HepG2 (cell line): ENCODE results near the gene NOL12. TPM values are rescaled to one million over a fixed set of nuclear protein-coding genes. Genes with fewer than 3 reads are reported as not detected.

Experiments used
- ARNT2 ChIP-seq: sonication (generic); formaldehyde crosslinking; IDR thresholded peaks from 2 replicates; pipeline ENCODE4 v1.8.0; 2022; ENCODE audit warnings: mild to moderate bottlenecking, low read depth, missing genetic modification reagents, moderate library complexity
- CCAR2 ChIP-seq: fragments of 200-400 bp; formaldehyde crosslinking; optimal IDR thresholded peaks from 2 replicates; pipeline ENCODE3; 2018; ENCODE audit warnings: low read depth, mild to moderate bottlenecking, low read length, moderate library complexity
- GATA4 ChIP-seq: sonication (generic); IDR thresholded peaks from 2 replicates; pipeline ENCODE4 v1.6.1; 2016; ENCODE audit warnings: antibody characterized with exemption, low read depth, borderline replicate concordance
- NCOA2 ChIP-seq: sonication (generic); formaldehyde crosslinking; IDR thresholded peaks from 2 replicates; pipeline ENCODE4 v1.8.0; 2022; ENCODE audit warnings: inconsistent platforms
- SP2 ChIP-seq: sonication (generic); formaldehyde crosslinking; IDR thresholded peaks from 2 replicates; pipeline ENCODE4 v1.5.1; 2020; ENCODE audit warnings: mild to moderate bottlenecking, missing genetic modification reagents
- TBX3 ChIP-seq: fragments of 450-650 bp; IDR thresholded peaks from 2 replicates; pipeline ENCODE4 v1.6.1; 2017; ENCODE audit warnings: antibody characterized with exemption, mild to moderate bottlenecking, inconsistent platforms, borderline replicate concordance
- ZBTB42 ChIP-seq: sonication (generic); formaldehyde crosslinking; IDR thresholded peaks from 2 replicates; pipeline ENCODE4 v1.5.0; 2020; ENCODE audit warnings: mild to moderate bottlenecking, missing genetic modification reagents
- ZBTB7B ChIP-seq: sonication (generic); formaldehyde crosslinking; IDR thresholded peaks from 2 replicates; pipeline ENCODE4 v1.4.0; 2020; ENCODE audit warnings: missing genetic modification reagents
- ZFP36L1 ChIP-seq: sonication (generic); formaldehyde crosslinking; IDR thresholded peaks from 2 replicates; pipeline ENCODE4 v1.8.0; 2022; ENCODE audit warnings: mild to moderate bottlenecking, missing genetic modification reagents, moderate library complexity
- ZNF230 ChIP-seq: sonication (generic); formaldehyde crosslinking; IDR thresholded peaks from 2 replicates; pipeline ENCODE4 v1.4.0; 2020; ENCODE audit warnings: mild to moderate bottlenecking, missing genetic modification reagents
- ZNF335 ChIP-seq: sonication (generic); formaldehyde crosslinking; IDR thresholded peaks from 2 replicates; pipeline ENCODE4 v1.4.0; 2020; ENCODE audit warnings: missing genetic modification reagents
- ZNF550 ChIP-seq: sonication (generic); formaldehyde crosslinking; IDR thresholded peaks from 2 replicates; pipeline ENCODE4 v1.4.0; 2020; ENCODE audit warnings: mild to moderate bottlenecking, missing genetic modification reagents, borderline replicate concordance
- ZNF589 ChIP-seq: sonication (generic); formaldehyde crosslinking; conservative IDR thresholded peaks from 2 replicates; pipeline ENCODE4 v1.8.0; 2022; ENCODE audit warnings: mild to moderate bottlenecking, moderate library complexity, missing genetic modification reagents
- polyA plus RNA-seq, 8 experiments: library from polyadenylated mRNA; depleted of rRNA in 3 of 8; stranded (reverse) in 7 of 8; unstranded in 1 of 8; fragments of >200 nt; fragmentation: Illumina TruSeq in 4 of 8; extraction: Trizol in 4 of 8; gene quantifications; 2 replicates each; pipeline versions ENCODE4 v1.2.1 to v1.2.3, GENCODE V29; 2011 to 2016; ENCODE audit warnings: low read depth in 4 of 8, missing spikeins in 1 of 8, mixed read lengths in 1 of 8; ENCODE audit not compliant: insufficient read depth in 1 of 8
- total RNA-seq, 5 experiments: library from RNA; depleted of rRNA; stranded (reverse); fragments of >200 nt; fragmentation: Illumina TruSeq; extraction: Trizol; gene quantifications; 2 replicates each; pipeline ENCODE4 v1.2.3, GENCODE V29; 2016; ENCODE audit warnings: low read depth in 1 of 5
- TF ChIP-seq, protein P1 (sequence below): IDR thresholded peaks from 2 replicates; pipeline ENCODE4 v1.6.1; 2016; ENCODE audit warnings: low read depth
- TF ChIP-seq, protein P2 (sequence below): fragments of 450-650 bp; IDR thresholded peaks from 2 replicates; pipeline ENCODE4 v1.6.1; 2016
- TF ChIP-seq, protein P3 (sequence below): sonication (generic); formaldehyde crosslinking; IDR thresholded peaks from 2 replicates; pipeline ENCODE4 v1.8.0; 2022; ENCODE audit warnings: missing genetic modification reagents, mild to moderate bottlenecking, borderline replicate concordance
- TF ChIP-seq, protein P4 (sequence below): sonication (generic); formaldehyde crosslinking; conservative IDR thresholded peaks from 2 replicates; pipeline ENCODE4 v1.8.0; 2022; ENCODE audit warnings: missing genetic modification reagents
- TF ChIP-seq, protein P5 (sequence below): sonication (generic); formaldehyde crosslinking; IDR thresholded peaks from 2 replicates; pipeline ENCODE4 v1.4.0; 2020; ENCODE audit warnings: mild to moderate bottlenecking, low read depth, missing genetic modification reagents
- TF ChIP-seq, protein P6 (sequence below): sonication (generic); formaldehyde crosslinking; IDR thresholded peaks from 2 replicates; pipeline ENCODE4 v1.5.1; 2020; ENCODE audit warnings: mild to moderate bottlenecking, moderate library complexity, missing genetic modification reagents

NOL12 gene
- total and polyA plus RNA-seq, 2 of the 13 experiments (the other 11 are each of a cell fraction or from before 2014, with no cell fraction given) = 14.3 to 31.4 TPM

DNA sequence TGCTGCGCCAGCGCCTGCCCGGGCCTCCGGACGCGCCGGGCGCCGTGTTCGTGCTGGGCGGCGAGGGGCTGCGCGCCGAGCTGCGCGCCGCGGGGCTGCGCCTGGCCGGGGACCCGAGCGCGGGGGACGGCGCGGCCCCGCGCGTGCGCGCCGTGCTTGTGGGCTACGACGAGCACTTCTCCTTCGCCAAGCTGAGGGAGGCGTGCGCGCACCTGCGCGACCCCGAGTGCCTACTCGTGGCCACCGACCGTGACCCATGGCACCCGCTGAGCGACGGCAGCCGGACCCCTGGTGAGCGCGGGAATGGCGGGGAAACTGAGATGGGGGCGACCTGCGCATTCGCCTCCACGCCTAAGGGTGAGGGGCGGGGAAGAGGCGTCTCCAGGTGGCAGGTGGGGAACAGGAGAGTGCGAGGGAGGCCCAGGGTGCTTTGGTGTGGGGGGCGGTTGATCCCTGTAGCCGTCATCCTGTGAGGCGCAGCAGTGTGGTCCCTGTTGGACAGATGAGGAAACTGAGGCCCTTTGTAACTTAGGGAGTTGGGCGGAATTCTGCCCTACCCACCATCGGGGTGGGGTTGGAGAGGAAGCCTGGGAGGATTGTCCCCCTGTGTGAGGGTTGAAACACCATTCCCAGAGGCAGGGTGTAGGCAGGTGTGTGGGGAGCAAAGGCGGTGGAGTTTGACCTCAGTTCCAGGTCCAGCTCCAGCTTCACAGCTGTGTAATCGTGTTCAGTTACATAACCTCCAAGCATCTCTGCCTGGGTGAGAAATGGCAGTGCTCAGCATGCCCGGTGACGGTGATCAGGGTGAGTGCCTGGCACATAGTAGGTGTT is 26.9 kb upstream of the NOL12 start (continued):
- TF ChIP-seq, protein P1, sequence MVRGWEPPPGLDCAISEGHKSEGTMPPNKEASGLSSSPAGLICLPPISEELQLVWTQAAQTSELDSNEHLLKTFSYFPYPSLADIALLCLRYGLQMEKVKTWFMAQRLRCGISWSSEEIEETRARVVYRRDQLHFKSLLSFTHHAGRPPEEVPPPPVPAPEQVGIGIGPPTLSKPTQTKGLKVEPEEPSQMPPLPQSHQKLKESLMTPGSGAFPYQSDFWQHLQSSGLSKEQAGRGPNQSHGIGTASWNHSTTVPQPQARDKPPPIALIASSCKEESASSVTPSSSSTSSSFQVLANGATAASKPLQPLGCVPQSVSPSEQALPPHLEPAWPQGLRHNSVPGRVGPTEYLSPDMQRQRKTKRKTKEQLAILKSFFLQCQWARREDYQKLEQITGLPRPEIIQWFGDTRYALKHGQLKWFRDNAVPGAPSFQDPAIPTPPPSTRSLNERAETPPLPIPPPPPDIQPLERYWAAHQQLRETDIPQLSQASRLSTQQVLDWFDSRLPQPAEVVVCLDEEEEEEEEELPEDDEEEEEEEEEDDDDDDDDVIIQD (CRISPR knock-in tag) = no peak; the same call in 1 of the 2 replicates
- TF ChIP-seq ZNF589 (CRISPR knock-in tag) = no peak
- TF ChIP-seq ZFP36L1 (CRISPR knock-in tag) = no peak
- TF ChIP-seq, protein P2, sequence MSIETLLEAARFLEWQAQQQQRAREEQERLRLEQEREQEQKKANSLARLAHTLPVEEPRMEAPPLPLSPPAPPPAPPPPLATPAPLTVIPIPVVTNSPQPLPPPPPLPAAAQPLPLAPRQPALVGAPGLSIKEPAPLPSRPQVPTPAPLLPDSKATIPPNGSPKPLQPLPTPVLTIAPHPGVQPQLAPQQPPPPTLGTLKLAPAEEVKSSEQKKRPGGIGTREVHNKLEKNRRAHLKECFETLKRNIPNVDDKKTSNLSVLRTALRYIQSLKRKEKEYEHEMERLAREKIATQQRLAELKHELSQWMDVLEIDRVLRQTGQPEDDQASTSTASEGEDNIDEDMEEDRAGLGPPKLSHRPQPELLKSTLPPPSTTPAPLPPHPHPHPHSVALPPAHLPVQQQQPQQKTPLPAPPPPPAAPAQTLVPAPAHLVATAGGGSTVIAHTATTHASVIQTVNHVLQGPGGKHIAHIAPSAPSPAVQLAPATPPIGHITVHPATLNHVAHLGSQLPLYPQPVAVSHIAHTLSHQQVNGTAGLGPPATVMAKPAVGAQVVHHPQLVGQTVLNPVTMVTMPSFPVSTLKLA = no peak
- TF ChIP-seq ARNT2 (CRISPR knock-in tag) = no peak
- TF ChIP-seq ZBTB7B (CRISPR knock-in tag) = peak; percentile 64
- TF ChIP-seq ZNF230 (CRISPR knock-in tag) = 0 out of 2 replicates have a peak, but pooled peaks have one; percentile 62
- TF ChIP-seq, protein P3, sequence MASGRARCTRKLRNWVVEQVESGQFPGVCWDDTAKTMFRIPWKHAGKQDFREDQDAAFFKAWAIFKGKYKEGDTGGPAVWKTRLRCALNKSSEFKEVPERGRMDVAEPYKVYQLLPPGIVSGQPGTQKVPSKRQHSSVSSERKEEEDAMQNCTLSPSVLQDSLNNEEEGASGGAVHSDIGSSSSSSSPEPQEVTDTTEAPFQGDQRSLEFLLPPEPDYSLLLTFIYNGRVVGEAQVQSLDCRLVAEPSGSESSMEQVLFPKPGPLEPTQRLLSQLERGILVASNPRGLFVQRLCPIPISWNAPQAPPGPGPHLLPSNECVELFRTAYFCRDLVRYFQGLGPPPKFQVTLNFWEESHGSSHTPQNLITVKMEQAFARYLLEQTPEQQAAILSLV (CRISPR knock-in tag) = no peak
- TF ChIP-seq, protein P4, sequence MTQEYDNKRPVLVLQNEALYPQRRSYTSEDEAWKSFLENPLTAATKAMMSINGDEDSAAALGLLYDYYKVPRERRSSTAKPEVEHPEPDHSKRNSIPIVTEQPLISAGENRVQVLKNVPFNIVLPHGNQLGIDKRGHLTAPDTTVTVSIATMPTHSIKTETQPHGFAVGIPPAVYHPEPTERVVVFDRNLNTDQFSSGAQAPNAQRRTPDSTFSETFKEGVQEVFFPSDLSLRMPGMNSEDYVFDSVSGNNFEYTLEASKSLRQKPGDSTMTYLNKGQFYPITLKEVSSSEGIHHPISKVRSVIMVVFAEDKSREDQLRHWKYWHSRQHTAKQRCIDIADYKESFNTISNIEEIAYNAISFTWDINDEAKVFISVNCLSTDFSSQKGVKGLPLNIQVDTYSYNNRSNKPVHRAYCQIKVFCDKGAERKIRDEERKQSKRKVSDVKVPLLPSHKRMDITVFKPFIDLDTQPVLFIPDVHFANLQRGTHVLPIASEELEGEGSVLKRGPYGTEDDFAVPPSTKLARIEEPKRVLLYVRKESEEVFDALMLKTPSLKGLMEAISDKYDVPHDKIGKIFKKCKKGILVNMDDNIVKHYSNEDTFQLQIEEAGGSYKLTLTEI (CRISPR knock-in tag) = no peak
- no peak for TF ChIP-seq GATA4
- peak; percentile 57 for TF ChIP-seq NCOA2 (CRISPR knock-in tag)
- TF ChIP-seq CCAR2 = no peak
- no peak; the same call in 1 of the 2 replicates for TF ChIP-seq ZNF335 (CRISPR knock-in tag)
- peak; percentile 59; the same call in 1 of the 2 replicates for TF ChIP-seq TBX3
- no peak for TF ChIP-seq SP2 (CRISPR knock-in tag)
- TF ChIP-seq ZBTB42 (CRISPR knock-in tag) = no peak
- TF ChIP-seq, protein P5, sequence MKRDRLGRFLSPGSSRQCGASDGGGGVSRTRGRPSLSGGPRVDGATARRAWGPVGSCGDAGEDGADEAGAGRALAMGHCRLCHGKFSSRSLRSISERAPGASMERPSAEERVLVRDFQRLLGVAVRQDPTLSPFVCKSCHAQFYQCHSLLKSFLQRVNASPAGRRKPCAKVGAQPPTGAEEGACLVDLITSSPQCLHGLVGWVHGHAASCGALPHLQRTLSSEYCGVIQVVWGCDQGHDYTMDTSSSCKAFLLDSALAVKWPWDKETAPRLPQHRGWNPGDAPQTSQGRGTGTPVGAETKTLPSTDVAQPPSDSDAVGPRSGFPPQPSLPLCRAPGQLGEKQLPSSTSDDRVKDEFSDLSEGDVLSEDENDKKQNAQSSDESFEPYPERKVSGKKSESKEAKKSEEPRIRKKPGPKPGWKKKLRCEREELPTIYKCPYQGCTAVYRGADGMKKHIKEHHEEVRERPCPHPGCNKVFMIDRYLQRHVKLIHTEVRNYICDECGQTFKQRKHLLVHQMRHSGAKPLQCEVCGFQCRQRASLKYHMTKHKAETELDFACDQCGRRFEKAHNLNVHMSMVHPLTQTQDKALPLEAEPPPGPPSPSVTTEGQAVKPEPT = peak; percentile 13; the same call in 1 of the 2 replicates
- TF ChIP-seq, protein P6, sequence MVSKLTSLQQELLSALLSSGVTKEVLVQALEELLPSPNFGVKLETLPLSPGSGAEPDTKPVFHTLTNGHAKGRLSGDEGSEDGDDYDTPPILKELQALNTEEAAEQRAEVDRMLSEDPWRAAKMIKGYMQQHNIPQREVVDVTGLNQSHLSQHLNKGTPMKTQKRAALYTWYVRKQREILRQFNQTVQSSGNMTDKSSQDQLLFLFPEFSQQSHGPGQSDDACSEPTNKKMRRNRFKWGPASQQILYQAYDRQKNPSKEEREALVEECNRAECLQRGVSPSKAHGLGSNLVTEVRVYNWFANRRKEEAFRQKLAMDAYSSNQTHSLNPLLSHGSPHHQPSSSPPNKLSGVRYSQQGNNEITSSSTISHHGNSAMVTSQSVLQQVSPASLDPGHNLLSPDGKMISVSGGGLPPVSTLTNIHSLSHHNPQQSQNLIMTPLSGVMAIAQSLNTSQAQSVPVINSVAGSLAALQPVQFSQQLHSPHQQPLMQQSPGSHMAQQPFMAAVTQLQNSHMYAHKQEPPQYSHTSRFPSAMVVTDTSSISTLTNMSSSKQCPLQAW (CRISPR knock-in tag) = peak; percentile 66; the same call in 1 of the 2 replicates
- no peak for TF ChIP-seq ZNF550 (CRISPR knock-in tag)
